Mucosa of rectum (tissue), 2 donors: Measurements from ENCODE around the gene SMCHD1.
"Not testable (repeated sequence)": the region's sequence is repeated elsewhere in the genome, so short reads cannot be mapped to it uniquely, and the experiment has no call there.

Source experiments
- H3K27ac ChIP-seq, 2 donors: one replicate each; pipeline ENCODE4 v1.7.0; 2013; ENCODE audit warnings: inconsistent platforms in 2 of 2, low read depth in 2 of 2, low read length in 2 of 2
- H3K27me3 ChIP-seq, 2 donors: one replicate each; pipeline ENCODE4 v1.7.0; 2013; ENCODE audit warnings: low read length in 2 of 2; ENCODE audit not compliant: control insufficient read depth in 2 of 2, insufficient read depth in 2 of 2
- H3K36me3 ChIP-seq, 2 donors: one replicate each; pipeline ENCODE4 v1.7.0; 2013; ENCODE audit warnings: low read length in 2 of 2; ENCODE audit not compliant: control insufficient read depth in 2 of 2, insufficient read depth in 2 of 2
- H3K4me1 ChIP-seq, 2 donors: one replicate each; pipeline ENCODE4 v1.7.0; 2013; ENCODE audit warnings: low read length in 2 of 2, mild to moderate bottlenecking in 1 of 2; ENCODE audit not compliant: control insufficient read depth in 2 of 2, insufficient read depth in 2 of 2
- H3K4me3 ChIP-seq, 2 donors: one replicate each; pipeline ENCODE4 v1.7.0; 2013; ENCODE audit warnings: low read length in 2 of 2
- H3K9ac ChIP-seq, 2 donors: one replicate each; pipeline ENCODE4 v1.7.0; 2013; ENCODE audit warnings: low read length in 2 of 2, low read depth in 1 of 2, mild to moderate bottlenecking in 1 of 2
- H3K9me3 ChIP-seq, 2 donors: one replicate each; pipeline ENCODE4 v1.7.0; 2013; ENCODE audit warnings: low read length in 2 of 2; ENCODE audit not compliant: control insufficient read depth in 2 of 2
- donor health status: healthy.
- donor health status: Normal muscosa, but diverticular disease.

The SMCHD1 gene

DNA sequence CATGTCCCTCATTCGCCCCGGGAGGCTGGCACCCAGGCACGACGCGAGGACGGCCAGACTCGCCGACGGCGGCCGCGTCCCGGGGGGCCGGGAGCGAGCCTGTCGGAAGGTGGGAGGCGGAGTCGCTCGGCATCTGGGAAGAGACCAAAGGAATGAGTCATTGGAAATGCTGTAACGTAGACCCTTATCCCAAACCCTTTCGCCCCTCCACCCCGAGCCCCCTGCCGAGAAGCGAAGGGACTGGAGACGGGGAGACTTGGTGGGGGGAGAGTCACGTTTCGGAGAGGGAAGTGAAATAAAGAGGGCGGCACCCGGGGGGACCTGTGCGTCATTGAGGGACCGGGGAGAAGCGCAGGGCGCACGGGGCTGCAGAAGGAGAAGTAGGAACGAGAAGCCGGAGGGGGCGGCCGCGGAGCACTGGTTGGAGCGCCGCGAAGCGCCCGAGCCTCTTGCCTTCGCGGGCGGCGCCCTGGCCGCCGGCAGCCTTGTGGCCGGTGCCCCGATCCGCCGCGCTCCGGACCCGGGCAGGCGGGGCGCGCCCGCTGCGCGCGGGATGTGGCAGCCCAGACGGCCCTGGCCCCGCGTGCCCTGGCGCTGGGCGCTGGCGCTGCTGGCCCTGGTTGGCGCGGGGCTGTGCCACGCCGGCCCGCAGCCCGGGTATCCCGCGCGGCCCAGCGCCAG lies 191.2 kb downstream of the SMCHD1 start, which contains the start of gene EMILIN2:
EMILIN2 (plus strand) TSS at position 371 of the 681 bp plus-strand sequence; CDS start at position 554, 183 bp downstream.
- Histone ChIP-seq H3K9ac (peak within 1 kb of the TSS in 1 of 2 donors; percentile 43), H3K36me3 (no peaks in the 10 kb centered on the region), H3K9me3 (no peaks in the 10 kb centered on the region), H3K27ac (peak within 1 kb of the TSS; percentile 58 to 62), H3K27me3 (peaks cover 19 to 31% of the 10 kb centered on the region in 2 donors), H3K4me3 (peak within 1 kb of the TSS; percentile 53 to 59), H3K4me1 (peaks cover 8 to 10% of the 10 kb centered on the region in 2 donors)

DNA sequence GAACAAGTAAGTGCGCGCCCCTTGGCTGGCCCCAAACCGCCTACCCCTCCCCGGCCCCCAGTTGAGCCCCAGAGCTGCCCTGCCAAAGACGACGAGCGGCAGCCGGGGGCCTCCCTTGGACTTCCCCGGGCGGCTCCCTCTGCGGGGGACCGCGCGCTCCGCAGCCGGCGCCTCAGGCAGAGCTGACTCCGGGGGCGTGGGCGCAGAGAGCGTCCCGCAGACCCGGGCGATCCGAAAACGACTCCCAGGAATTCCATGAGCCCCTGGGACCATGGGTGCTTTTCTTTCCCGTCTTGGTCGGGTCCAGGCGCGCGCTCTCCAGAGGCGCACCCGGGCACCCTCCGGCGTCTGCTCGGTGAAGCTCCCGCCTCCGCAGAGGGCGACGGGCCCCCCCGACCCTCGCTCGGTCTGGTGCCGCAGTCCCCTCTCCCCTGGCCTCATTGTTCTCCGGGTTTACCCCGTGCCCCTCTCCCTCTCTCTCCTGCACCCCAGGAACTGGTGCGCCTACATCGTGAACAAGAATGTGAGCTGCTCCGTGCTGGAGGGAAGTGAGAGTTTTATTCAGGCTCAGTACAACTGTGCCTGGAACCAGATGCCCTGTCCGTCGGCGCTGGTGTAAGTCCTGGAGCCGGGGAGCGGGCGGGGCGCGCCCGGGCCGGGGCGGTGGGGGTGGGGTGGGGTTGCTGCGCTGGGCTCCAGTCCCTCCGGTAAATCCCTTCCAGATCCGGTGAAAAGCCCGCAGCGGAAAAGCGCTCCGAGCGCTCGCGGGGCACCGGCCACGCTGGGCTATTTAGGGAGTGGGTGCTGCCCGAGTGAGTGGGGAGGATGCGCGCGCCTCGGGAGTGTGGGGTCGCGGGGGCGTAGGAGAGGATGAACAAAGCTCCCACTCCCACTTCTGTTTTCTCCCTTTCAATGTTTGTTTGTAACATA lies 192.1 kb downstream of the SMCHD1 start:
- Histone ChIP-seq H3K27ac (peak overlapping the region; percentile 37 to 58), H3K9me3 (no peaks in the 10 kb centered on the region), H3K27me3 (peaks cover 22 to 31% of the 10 kb centered on the region in 2 donors), H3K36me3 (no peaks in the 10 kb centered on the region), H3K4me3 (peak overlapping the region; percentile 43 to 48), H3K4me1 (peaks cover 8 to 10% of the 10 kb centered on the region in 2 donors), H3K9ac (peak overlapping the region in 1 of 2 donors; percentile 30)

DNA sequence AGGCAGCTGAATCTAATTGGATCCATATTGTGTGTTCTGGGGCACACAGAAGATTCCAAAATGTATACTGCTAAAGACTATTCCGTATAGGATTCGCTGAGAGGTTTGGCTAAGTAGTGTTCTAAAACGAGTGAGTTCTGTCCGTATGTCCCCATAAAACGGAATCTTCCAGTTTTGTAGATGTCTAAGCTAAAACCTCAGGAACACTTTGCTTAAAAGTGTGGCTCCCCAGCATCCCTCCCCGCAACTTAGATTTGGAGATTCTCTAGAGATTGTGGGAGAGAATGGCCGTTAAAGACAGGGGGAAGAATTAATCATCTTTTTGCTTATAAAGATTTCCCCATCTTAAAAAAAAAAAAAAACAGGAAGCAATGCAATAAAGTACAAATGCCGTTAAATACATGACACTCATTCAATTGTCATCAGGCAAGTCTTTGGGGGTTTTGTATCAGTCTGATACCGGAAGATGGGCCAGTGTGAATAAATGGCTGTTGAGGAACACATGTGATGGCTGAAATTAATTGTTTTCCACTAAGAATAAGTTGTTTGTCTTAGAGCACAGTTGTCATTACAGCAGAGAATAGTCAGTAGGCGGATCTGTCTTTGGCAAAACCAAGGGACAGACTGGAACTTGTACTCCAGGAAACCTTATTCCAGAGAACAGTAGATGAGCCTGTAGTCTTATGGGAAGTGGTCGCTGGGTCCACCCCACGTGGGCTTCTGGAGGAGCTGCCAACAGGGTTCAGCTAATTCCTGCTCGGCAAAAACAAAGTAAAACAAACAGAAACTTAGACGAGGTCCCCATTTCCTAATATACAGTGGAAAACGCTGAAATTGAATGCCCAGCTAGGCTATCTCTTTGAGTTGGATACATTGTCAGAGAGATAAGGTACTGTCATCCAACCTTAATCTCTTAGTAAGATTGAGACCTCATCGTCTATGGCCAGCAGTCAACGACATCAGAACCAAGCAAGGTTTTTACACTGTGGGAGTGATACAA lies 193.0 kb downstream of the SMCHD1 start:
- peak overlapping the region; percentile 33 to 48 for H3K4me3 ChIP-seq
- no peak overlapping the region for H3K9ac ChIP-seq
- no peaks in the 10 kb centered on the region for H3K36me3 ChIP-seq
- H3K27me3 ChIP-seq: peaks cover 22 to 31% of the 10 kb centered on the region in 2 donors
- H3K27ac ChIP-seq: no peak overlapping the region
- H3K9me3 ChIP-seq: no peaks in the 10 kb centered on the region
- H3K4me1 ChIP-seq: peaks cover 8 to 10% of the 10 kb centered on the region in 2 donors

DNA sequence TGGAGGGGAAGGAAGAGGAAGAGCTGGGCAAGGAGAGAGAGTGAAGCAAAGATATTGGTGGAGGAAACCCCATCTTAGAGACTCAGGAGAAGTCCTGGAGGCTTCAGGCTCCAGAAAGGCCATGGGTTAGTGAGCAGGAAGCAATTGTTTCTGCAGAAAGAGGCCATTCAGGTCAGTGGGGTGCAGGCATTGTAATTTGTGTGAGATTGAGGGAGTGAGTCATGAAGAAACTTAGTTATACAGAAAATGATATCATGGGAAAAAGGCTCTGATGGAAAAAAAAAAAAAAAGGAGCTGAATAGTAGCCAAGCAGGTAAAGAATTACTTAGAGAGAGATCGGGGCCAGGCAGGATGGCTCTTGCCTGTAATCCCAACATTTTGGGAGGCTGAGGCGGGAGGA lies 195.3 kb downstream of the SMCHD1 start:
- Histone ChIP-seq H3K9ac (no peak overlapping the region), H3K27me3 (peaks cover 19 to 30% of the 10 kb centered on the region in 2 donors), H3K36me3 (no peaks in the 10 kb centered on the region), H3K27ac (no peak overlapping the region), H3K4me3 (no peak overlapping the region), H3K4me1 (peaks cover 8 to 10% of the 10 kb centered on the region in 2 donors), H3K9me3 (no peaks in the 10 kb centered on the region)

DNA sequence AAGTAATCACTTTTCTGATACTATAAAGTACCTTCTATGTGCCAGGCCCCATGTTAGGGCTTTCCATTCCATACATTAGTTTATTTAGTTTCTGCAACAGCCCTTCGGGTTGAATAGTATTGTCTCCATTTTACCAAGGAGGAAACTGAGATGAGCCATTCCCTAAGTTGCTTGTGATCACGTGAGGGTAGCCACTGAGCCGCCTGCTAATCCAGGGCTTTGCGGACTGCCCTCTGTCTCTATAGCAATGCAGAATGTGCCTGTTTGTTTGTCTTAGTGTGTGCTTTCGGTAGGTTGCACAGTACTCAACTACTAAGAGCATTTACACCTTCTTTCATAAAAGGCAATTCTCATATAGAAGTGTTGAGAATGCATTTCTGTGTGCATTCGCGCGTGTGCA lies 196.2 kb downstream of the SMCHD1 start:
- Histone ChIP-seq H3K9ac (no peak overlapping the region), H3K36me3 (no peaks in the 10 kb centered on the region), H3K27ac (no peak overlapping the region), H3K4me1 (peaks cover 0 to 5% of the 10 kb centered on the region in 2 donors), H3K4me3 (no peak overlapping the region), H3K9me3 (no peaks in the 10 kb centered on the region), H3K27me3 (peaks cover 13 to 22% of the 10 kb centered on the region in 2 donors)

DNA sequence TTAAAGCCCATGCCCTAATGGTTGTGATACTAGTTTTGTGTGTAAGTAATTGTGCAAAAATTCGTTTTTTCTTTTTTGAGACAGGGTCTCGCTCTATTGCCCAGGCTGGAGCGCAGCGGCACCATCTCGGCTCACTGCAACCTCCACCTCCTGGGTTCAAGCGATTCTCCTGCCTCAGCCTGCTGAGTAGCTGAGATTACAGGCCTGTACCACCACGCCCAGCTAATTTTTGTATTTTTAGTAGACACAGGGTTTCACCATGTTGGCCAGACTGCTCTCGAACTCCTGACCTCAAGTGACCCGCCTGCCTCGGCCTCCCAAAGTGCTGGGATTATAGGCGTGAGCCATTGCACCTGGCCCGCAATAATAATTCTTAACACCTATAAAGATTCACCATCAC lies 196.9 kb downstream of the SMCHD1 start:
- not testable (repeated sequence) for H3K36me3 ChIP-seq, H3K9me3 ChIP-seq, H3K4me1 ChIP-seq, H3K27ac ChIP-seq, H3K4me3 ChIP-seq, H3K9ac ChIP-seq
- H3K27me3 ChIP-seq: peaks cover 13 to 22% of the 10 kb centered on the region in 2 donors

DNA sequence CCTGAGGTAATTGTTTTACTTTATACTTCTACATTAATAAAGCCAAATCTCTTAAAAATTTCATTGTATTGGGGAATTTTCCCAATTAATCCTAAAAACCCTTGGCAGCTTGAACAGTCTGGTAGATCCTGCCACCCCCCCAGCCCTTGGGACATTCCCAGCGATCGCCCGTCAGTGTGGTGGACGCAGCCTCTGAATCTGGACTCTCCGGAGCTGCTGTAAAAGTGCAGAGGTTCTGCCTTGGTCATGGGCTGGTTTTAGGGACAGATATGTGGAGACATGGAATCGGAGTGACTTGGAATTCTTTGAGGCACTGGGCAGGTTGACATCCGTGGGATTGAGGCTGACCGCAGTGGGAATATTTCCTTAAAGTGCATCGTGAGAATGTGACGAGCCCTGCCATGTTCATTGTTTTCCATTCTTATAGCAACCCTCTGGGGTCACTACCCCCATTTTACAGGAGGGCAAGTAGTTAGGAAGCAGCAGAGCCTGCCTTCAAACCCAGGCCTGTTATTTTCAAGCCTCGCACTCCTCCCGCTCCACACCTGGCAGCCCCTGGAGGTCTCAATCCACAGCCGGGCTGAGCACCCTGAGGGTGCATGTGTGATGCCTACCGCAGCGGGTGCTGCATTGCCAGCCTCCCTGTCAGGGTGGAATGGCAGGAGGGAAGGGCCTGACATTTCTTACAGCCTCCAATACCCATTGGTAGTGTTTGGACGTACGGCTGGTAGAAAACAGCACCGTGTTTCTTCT lies 197.8 kb downstream of the SMCHD1 start:
- Histone ChIP-seq H3K4me1 (peaks cover 0 to 2% of the 10 kb centered on the region in 2 donors), H3K9ac (no peak overlapping the region), H3K27ac (no peak overlapping the region), H3K27me3 (peaks cover 13 to 17% of the 10 kb centered on the region in 2 donors), H3K36me3 (no peaks in the 10 kb centered on the region), H3K4me3 (no peak overlapping the region), H3K9me3 (no peaks in the 10 kb centered on the region)

DNA sequence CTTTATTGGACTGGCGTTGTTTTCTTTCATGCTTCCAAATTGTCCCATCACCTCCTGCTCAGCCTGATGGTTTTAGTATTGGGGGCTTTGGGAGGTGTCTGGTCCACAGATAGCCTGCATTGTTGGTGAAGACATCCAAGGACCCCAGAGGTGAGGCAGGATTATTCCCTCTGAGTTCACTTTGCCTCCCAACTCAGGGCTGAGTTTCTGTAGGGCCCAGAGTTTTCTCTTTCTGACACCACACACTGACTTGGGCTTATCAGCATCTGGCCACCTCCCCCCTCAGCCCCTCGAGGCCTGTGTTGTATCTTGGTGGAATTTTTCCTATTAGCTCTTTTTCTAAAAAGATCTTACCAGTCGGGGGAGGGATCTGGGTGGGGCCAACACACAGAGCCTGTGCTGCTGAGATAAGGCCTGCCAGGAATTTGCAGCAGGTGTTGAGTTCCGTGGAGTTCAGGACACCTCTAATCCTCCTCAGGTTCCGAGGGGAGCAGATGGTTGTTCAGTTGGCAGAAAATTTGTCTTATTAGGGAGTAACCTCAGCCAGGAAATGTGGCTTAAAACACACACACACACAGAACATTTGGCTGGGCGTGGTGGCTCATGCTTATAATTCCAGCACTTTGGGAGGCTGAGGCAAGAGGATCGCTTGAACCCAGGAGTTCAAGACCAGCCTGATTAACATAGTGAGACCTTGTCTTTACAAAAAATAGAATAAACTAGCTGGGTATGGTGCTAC lies 198.6 kb downstream of the SMCHD1 start:
- Histone ChIP-seq H3K4me1 (peaks cover 0 to 2% of the 10 kb centered on the region in 2 donors), H3K9me3 (no peaks in the 10 kb centered on the region), H3K9ac (no peak overlapping the region), H3K4me3 (no peak overlapping the region), H3K36me3 (no peaks in the 10 kb centered on the region), H3K27me3 (peaks cover 6 to 10% of the 10 kb centered on the region in 2 donors), H3K27ac (no peak overlapping the region)
